Left kidney (tissue), 8 donors: Measurements from ENCODE around the gene TDO2. TPM values are rescaled to one million over a fixed set of nuclear protein-coding genes. Genes with fewer than 3 reads are reported as not detected.
A peak's percentile ranks its signal among the peaks of the same experiment; 100 is the strongest.
"Not testable (repeated sequence)": the region's sequence is repeated elsewhere in the genome, so short reads cannot be mapped to it uniquely, and the experiment has no call there.

Experiments used
- DNase-seq: peaks from one replicate; pipeline ENCODE4 v3.0.0-alpha.2; 2013
- long read RNA-seq, 8 donors: transcript quantifications; one replicate each; lab custom pipeline, GENCODE V29; 2026
- polyA plus RNA-seq: library from polyadenylated mRNA; unstranded; fragments of 120-200 nt; gene quantifications from one replicate; pipeline ENCODE4 v1.2.1, GENCODE V29; 2013; ENCODE audit not compliant: insufficient read length

The TDO2 gene
- polyA plus RNA-seq = 3.1 TPM
- long read RNA-seq, donor 1 = 0 reads
- long read RNA-seq, donor 2, partial matches to known transcripts = 0 of 1 reads
- long read RNA-seq, donor 2, other reads (novel, unspliced or antisense) = 0 of 1 reads
- long read RNA-seq, donor 3 = 0 reads
- long read RNA-seq, donor 4 = 0 reads
- long read RNA-seq, donor 5 = 0 reads
- long read RNA-seq, donor 6 = 0 reads
- long read RNA-seq, donor 7 = 0 reads
- long read RNA-seq, donor 8 = 0 reads

DNA sequence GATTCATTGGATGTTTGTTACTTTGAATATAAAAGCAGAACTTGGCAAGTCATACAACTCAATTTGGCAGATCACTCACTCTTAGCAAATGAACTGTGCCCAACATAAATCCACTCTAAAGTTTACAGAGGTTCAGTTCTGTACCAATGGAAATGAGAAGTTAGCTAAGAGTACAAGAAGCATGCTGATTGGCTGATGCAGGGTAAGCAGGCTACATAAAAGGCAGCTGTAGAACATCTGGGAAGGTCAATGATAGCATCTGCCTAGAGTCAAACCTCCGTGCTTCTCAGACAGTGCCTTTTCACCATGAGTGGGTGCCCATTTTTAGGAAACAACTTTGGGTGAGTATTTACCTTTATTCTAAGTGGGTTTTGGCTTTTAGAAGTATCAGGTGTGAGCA lies at the start of gene TDO2:
Gene TDO2, plus strand, starts transcription at position 244 of the 400 bp plus-strand sequence. Its CDS starts 63 bp downstream, at position 307.
- no peak for DNase-seq

DNA sequence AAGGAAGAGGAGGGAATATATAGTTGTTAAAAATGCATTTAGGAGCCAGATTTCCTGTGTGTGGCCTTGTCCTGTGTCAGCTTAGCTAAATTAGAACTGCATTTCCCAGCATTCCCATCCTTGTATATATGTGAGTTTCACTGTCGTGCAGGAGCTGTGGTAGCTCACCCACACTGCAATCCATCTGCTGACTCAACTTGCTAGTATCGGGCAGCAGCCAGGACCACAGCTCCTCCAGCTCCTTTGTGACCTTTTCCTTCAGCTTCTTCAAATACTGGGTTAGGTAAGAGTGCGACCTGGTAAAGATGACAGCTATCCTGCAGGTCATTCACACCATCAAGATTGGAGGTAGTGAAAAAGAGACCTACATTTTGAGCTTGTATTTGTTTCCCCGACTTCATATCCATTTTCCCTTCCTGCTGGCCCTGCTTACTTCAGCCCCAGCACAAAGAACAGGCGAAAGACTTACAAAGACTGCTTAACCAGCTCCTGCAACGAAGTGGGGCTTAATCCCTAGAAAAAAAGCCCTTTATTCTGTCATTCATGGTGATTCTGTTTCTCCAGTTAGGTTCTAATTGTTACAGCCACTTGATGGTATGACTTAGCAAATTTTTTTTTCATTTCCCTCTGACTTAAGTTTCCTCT lies 48.8 kb upstream of the TDO2 start:
- no peak for DNase-seq

DNA sequence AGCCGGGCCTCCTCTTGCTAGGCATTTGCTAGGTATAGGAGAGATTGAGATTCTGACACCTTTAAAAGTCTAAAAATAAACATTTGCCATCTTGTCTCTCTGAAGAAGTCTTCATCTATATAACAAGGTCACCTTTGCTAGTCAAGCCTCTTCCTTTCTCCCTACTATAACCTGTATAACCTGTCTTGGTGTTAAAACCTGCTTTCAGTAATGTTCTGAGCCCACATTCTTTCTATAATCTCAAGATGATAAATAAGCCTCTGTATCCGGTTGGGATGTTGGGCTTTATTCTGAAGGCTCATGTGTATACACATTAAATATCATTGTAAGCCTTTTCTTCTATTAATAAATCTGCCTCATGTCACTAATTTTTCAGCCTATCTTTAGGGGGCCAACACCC lies 47.6 kb upstream of the TDO2 start:
- DNase-seq = no peak

DNA sequence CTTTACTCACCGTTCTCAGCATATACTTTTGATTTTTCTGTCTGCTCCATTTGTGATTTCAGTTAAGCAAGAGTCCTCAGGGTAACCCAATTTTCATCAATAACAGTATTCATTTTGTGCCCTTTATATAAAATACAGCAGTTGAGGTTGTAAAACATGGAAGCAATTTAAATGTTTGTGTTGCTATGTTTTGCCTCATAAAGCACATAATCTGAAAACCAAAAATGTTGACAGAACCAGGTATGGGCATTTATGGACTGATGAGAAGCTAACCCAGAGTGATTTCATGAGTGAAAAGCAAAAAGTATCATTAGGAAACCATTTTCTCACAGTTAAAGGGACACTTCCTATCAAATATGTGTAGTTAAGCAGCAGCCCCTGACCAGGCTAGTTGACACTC lies 37.3 kb upstream of the TDO2 start, which contains the start of gene ASIC5:
Gene ASIC5, minus strand, starts transcription at position 101 of the 400 bp plus-strand sequence. Its CDS starts 51 bp downstream, at position 50.
- DNase-seq = no peak

DNA sequence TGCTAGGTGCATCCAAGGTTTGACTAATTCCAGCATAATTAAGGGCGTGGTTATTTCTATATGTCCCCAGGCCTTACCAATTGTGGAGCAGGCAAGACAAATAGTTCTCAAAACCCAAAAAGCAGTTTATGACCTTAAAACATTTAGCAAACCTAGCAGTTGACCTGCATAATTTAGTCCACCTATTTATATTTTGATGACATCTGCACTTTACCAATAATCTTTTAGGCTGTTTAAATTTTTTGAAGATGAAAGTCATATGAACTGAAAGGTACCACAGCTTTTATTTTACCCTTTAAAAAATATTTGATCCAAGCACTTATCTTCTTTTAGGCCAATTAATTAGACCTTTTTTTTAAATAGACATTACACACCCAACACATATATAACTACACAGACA lies 27.6 kb upstream of the TDO2 start:
- DNase-seq = no peak

DNA sequence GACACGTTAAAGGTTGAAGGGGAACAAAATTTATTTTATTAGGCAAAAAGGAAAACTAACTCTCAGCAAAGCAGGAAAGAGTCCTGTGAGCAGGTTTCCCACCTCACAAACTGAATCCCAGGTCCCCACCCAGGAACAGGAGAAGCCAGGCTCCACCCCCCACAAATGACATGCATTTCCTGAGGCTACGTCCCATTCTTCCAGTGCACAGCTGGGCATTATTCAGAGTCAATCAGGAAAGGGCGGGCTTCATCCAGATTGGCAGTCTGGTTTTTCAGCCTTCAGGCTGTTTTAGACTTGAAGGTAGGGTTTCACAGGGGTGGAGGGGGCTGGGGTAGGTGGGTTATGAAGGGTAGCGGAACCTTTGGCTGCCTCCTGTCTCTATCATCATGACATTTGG lies 25.5 kb upstream of the TDO2 start:
- DNase-seq = no peak

DNA sequence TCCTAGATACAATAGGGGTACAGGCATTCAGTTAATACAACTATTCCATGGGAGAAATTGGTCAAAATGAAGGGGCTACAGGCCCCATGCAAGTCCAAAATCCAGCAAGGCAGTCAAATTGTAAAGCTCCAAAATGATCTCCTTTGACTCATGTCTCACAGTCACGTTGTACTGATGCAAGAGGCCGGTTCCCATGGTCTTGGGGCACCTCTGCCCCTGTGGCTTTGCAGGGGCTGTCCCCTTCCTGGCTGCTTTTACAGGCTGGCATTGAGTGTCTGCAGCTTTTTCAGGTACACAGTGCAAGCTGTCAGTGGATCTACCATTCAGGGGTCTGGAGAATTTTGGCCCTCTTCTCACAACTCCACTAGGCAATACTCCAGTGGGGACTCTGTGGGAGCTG lies 24.9 kb upstream of the TDO2 start:
- no peak for DNase-seq

DNA sequence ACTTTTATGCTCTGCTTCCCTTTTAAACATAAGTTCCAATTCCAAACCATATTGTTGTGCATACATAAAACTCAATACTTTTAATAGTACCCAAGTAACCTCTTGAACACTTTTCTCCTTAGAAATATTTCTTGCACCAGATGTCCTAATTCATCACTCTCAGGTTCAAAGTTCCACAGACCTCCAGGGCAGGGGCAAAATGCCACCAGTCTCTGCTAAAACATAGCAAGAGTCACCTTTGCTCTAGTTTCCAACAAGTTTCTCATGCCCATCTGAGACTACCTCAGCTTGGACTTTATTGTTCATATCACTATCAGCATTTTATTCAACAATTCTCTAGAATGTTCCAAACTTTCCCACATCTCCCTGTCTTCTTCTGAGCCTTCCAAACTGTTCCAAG lies 23.7 kb upstream of the TDO2 start:
- no peak for DNase-seq

DNA sequence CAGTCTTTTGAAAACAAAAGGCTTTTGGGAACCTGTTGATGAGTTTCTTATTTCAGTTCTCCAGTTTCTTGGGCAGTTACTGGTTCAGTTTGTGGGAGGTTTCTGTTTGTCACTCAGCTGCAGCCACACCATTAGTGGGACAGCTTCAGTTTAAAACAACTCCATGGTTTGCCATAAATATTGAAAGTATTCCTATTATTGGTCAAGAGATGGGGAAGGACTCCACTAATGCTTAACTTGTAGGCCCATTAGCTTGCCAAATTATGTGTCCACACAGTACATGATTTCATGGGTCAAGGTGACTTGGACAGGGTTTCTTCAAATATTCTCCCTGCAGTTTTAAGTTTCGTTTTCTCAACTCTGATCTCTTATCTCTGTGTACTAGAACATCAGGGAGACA lies 21.9 kb upstream of the TDO2 start:
- DNase-seq = no peak

DNA sequence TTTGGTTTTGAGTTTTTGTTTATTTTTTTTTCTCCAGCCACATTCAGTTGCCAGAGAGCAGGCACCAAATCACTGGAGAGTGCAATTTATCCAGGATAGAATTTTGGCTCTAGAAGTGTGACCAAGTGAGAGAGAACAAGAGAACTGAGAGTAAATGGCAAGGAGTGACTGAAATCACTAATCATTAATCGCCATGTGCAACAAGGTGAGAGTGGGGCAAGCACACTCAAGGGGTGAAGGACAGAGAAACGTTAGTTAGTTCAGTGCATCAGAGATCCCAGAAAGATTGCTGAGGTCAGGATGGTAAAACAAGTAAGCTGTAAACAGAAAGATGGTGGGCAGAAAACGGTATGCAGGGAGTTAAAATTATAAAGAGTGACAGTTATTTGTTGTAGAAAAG lies 19.6 kb upstream of the TDO2 start:
- no peak for DNase-seq

DNA sequence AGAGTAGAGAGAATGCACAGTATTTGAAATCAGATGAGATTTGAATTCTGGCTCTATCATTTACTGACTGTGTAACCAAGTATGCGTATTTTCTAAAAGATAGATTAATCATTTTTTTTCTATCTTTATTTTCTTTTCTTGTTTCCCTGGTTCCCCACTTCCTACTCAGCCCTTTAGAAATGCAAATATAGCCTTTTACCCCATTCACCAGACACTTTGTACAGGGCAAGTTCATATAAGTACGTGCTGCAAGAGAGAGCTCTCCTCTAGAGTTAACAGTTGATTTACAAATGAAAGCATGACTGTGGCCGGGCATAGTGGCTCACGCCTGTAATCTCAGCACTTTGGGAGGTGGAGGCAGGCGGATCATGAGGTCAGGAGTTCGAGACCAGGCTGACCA lies 17.8 kb upstream of the TDO2 start:
- DNase-seq = no peak

DNA sequence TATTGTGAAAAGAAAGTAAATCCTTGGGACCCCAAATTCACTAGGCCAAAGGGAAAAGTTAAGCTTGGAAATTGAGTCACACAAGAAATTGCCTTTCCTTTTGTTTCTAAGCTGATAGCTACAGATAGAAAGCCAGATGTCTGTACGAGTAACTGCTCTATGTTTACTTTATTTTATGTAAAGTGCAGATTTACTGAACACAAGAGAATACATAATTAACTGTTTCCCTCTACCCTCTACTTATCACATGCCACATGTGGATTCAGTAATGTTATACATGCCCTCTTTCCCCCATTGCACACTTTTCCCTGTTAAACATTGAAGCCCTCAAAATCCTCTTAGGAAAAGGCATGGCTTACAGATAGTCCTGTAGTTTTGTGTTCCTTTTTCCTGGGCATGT lies 16.5 kb upstream of the TDO2 start:
- DNase-seq = no peak

DNA sequence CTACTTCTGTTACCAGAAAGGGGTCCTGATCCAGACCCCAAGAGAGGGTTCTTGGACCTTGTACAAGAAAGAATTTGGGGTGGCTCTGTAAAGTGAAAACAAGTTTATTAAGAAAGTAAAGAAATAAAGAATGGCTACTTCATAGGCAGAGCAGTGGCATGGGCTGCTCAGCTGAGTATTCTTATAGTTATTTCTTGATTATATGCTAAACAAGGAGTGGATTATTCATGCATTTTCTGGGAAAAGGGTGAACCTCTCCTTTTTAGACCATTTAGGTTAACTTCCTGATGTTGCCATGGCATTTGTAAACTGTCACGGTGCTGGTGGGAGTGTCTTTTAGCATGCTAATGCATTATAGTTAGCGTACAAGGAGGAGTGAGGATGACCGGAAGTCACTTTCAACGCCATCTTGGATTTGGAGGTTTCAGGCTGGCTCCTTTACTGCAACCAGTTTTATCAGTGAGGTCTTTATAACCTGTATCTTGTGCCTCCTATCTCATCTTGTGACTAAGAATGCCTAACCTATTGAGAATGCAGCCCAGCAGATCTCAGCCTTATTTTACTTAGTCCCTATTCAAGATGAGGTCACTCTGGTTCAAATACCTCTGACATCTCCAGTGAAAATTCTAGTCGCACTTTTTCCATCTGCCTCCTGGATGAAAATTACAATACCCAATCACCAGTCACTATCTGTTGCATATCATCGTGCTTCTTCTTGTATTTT lies 15.5 kb upstream of the TDO2 start:
- DNase-seq = no peak

DNA sequence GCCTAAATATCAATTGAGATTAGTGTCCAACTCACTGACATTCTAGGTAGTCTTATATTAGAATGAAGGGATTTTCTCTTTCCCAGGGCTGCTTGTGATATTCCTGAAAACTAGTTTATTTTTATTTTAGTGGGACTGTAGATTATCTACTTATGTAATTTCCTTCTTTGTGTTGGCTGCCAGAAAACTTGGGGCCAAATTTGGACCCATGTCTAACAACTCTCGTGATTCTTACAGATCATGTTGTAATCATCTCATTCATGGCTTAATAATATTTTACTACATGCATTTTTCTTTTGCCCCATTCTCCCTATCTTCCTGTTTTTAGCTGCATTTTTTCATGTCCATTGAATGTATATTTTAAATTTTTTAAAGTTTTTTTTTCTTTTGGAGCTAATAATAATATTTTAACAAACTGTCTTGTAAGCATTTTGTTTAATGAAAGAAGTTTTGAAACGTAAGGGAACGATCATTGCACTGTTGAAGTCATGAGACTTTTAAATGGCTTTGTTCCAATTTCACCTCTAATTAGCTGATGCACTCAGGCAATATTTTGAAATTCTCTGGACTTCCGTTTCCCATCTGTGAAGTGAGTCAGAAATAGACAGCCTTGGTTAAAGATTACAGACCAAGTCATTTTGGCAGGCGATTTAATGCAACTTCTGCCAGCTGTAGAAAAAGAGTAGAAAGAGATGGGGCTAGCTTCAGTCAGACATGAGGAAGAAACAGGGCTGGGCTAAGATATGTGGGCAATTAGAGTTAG lies 14.3 kb upstream of the TDO2 start:
- DNase-seq = no peak

DNA sequence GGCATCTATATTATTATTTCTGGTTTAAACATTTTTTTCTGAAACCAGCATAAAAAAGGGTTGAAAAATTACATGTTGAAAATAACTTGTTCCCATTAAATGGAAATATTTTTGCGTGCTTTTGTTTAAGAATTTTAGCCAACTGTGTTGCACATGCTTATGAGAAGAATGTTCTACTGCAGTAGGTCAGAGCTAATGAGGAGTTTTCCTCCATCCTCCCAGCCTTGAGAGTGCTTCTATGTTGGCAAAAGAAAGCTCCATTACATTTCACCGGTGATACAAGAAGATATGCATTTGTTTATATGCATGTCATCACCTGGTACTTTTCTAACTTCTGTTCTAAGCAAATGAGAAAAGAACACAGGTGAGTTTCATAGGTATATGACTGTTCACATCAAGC lies 13.6 kb upstream of the TDO2 start:
- no peak for DNase-seq

DNA sequence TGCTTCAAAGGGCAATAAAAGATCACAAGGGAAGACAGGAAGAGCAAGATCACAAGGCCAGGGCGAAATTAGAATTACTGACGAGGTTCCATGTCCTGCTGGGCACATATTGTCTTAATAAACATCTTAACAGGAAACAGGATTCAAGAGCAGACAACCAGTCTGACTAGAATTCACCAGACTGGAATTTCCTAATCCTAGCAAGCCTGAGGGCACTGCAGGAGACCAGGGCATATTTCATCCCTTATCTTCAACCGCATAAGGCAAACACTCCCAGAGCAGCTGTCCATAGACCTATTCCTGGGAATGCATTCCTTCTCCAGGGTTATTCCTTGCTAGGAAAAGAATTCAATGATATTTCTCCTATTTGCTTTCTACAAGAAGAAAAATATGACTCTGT lies 12.4 kb upstream of the TDO2 start:
- no peak for DNase-seq

DNA sequence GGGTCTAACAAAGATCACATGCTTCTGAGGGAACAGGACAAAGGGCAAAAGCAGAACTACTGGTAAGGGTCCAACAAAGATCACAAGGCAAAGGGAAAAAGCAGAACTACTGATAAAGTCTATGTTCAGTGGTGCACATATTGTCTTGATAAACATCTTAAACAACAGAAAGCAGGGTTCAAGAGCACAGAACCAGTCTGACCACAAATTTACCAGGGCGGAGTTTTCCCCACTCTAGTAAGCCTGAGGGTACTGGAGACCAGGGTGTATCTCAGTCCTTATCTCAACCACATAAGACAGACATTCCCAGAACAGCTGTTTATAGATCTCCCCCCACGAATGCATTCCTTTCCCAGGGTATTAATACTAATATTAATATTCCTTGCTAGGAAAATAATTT lies 5.1 kb upstream of the TDO2 start:
- DNase-seq = not testable (repeated sequence)

DNA sequence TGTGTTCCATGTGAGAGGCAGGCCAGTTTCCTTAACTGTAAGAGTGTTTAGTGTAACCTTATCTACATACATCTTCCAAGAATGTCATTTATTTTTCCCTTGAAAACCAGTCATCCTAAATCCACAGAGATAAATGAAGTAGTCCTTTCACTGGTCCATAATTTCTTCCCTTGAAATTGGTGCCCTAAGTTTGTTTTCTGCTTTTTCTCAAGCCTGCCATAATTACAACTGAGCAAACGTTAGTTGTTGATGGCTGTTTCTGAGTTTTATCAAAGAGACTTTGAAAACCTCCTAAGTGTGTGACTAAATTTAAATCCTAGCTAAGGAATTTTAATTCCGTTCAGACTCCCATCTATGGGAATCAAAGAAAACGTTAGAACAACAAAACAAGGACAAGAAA lies 3.6 kb upstream of the TDO2 start:
- no peak for DNase-seq

DNA sequence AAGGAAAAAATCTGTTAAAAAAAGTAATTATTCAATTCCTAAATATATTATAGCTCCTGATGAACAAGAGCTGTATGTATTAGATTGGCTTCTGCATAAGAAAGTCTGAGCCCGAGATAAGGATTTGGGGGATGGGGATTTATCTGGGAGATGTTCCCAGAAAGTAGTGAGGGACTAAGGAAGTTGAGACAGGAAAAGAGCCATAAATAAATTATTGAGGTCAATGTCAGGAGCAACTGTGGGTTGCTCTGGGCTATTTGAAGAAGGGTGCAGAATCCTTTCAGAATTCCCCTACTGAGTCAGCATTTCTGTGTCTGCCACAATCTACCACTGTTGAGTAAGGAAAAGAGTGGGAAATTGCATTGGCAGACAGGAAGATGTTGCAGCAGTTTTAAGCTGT lies 3.1 kb upstream of the TDO2 start:
- DNase-seq = no peak

DNA sequence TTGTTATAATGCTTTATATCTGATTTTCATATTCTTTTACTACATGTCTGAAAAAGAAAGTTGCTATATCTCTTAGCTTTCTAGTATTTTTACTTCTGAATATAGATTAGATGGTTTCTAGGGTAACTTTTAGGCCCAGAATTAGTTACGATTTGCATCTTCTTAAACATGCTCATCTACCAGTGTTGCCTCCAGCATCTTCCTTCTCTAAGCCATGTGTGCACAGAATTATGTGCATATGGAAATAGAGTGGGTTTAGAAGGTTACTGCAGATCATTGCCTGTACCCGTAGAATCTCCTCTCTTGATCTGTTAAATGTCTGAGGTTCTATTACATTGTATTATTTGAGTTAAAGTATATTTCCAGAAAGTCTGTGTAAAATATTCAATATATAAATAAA lies 2.5 kb upstream of the TDO2 start:
- DNase-seq = no peak

DNA sequence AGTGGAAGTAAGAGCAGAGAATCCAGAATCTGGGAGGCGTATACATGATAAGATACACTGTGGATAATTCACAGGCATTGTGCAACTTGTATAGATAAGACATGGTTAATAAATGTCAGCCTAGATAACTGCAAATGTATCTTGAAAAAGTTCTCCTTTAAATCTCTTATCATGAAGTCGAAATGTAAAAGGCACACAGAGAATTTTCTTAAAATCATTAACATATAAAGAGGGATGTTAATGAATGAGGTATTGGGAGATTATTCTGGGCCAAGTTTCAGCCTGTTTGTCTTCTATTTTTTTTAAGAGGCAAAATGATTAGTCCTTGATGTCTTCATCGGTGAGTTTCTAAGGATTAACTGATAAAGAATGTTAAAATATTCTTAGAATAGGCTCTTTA lies 835 bp downstream of the TDO2 start:
- DNase-seq = no peak

DNA sequence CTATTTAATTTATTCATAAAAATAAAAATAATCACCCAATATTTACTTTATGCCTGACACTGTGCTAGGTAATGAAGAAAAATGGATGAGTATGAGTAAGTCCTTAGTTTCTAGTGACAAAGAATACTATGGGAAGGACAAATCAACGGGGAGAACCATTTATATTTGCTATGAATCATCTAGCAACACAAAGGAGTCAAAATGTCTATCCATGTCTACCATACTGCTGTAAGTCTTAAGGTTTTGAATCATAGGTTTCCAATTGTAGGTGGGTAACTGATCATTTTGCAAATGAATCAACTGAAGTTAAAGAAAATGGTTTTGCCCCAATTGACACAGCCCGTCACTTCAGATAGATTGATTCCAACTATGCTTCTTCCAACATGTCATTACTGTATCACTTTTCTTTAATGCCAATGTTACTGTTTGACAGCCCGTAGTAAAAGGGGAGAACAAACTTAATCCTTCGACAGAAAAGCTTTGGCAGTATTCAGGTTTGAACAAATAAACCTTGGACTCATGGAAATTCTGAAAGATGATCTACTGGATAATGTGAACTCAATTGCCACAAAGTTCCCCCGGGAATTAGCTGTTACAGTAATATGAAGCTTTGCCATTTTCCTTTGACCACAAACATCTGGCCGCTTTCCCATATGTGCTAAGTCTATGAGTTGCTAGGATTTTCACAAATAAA lies 3.2 kb downstream of the TDO2 start:
- peak; percentile 55 for DNase-seq
